Measurements from ENCODE around the gene TTC7B. TPM values are rescaled to one million over a fixed set of nuclear protein-coding genes. Genes with fewer than 3 reads are reported as not detected.

TTC7B gene
- polyA plus RNA-seq, 1 donor from 2014 or later, result 19.9 TPM

GRCh38 chr14:90521084-90521929 is 294.9 kb downstream of the TTC7B start:
- no peaks in the 10 kb centered on the region for H3K27me3 ChIP-seq (ENCODE audit: insufficient read depth, low read depth, low read length)
- no peaks in the 10 kb centered on the region for H3F3A ChIP-seq (ENCODE audit: insufficient read depth, low read length, poor library complexity, severe bottlenecking)
- H4K20me1 ChIP-seq (ENCODE audit: insufficient read depth), result no peaks in the 10 kb centered on the region
- H3K27ac ChIP-seq (ENCODE audit: low read length), result no peak overlapping the region
- no peak overlapping the region for H3K4me2 ChIP-seq (ENCODE audit: low read length)
- H3K9me2 ChIP-seq (ENCODE audit: insufficient read depth, low read length), result no peaks in the 10 kb centered on the region
- no peaks in the 10 kb centered on the region for H3K36me3 ChIP-seq (ENCODE audit: insufficient read depth, low read length)
- no peak overlapping the region for H2AFZ ChIP-seq (ENCODE audit: low read depth, low read length)
- no peak overlapping the region for H3K9ac ChIP-seq (ENCODE audit: low read length)
- H3K79me2 ChIP-seq (replicated peaks; ENCODE audit: insufficient read depth, low read length), result no peaks in the 10 kb centered on the region
- H3K4me3 ChIP-seq (ENCODE audit: low read length), result no peak overlapping the region
- no peaks in the 10 kb centered on the region for H3K9me3 ChIP-seq (ENCODE audit: low read length)
- TF ChIP-seq RAD21 (conservative IDR thresholded peaks at IDR 0.05), result no peak
- TF ChIP-seq EZH2 (IDR thresholded peaks at IDR 0.05; ENCODE audit: borderline replicate concordance, insufficient read depth, low read length, poor library complexity, severe bottlenecking), result no peak
- no peak for TF ChIP-seq POLR2AphosphoS5 (IDR thresholded peaks at IDR 0.05)
- no peak for TF ChIP-seq CTCF (IDR thresholded peaks at IDR 0.05; ENCODE audit: poor library complexity, severe bottlenecking)
- no peak for TF ChIP-seq SMC3 (conservative IDR thresholded peaks at IDR 0.05; ENCODE audit: poor library complexity)
- TF ChIP-seq TAF1 (IDR thresholded peaks at IDR 0.05; ENCODE audit: low read depth), result no peak
- TF ChIP-seq EP300 (conservative IDR thresholded peaks at IDR 0.05; ENCODE audit: poor library complexity, severe bottlenecking), result no peak
- no peak for TF ChIP-seq MXI1 (conservative IDR thresholded peaks at IDR 0.05; ENCODE audit: poor library complexity, severe bottlenecking)
- no peak for TF ChIP-seq REST (IDR thresholded peaks at IDR 0.05; ENCODE audit: borderline replicate concordance)

GRCh38 chr14:90520326-90520725 is 295.9 kb downstream of the TTC7B start:
- Histone ChIP-seq H3K79me2 (replicated peaks; ENCODE audit: insufficient read depth, low read length) (no peaks in the 10 kb centered on the region), H3F3A (ENCODE audit: insufficient read depth, low read length, poor library complexity, severe bottlenecking) (no peaks in the 10 kb centered on the region), H3K9me3 (ENCODE audit: low read length) (no peaks in the 10 kb centered on the region), H4K20me1 (ENCODE audit: insufficient read depth) (no peaks in the 10 kb centered on the region), H3K27ac (ENCODE audit: low read length) (no peak overlapping the region), H3K27me3 (ENCODE audit: insufficient read depth, low read depth, low read length) (no peaks in the 10 kb centered on the region), H2AFZ (ENCODE audit: low read depth, low read length) (no peak overlapping the region), H3K36me3 (ENCODE audit: insufficient read depth, low read length) (no peaks in the 10 kb centered on the region), H3K4me2 (ENCODE audit: low read length) (no peak overlapping the region), H3K4me3 (ENCODE audit: low read length) (no peak overlapping the region), H3K9me2 (ENCODE audit: insufficient read depth, low read length) (no peaks in the 10 kb centered on the region), H3K9ac (ENCODE audit: low read length) (no peak overlapping the region)
- TF ChIP-seq RAD21 (conservative IDR thresholded peaks at IDR 0.05), result no peak
- no peak for TF ChIP-seq TAF1 (IDR thresholded peaks at IDR 0.05; ENCODE audit: low read depth)
- TF ChIP-seq EP300 (conservative IDR thresholded peaks at IDR 0.05; ENCODE audit: poor library complexity, severe bottlenecking), result no peak
- TF ChIP-seq REST (IDR thresholded peaks at IDR 0.05; ENCODE audit: borderline replicate concordance), result no peak
- TF ChIP-seq EZH2 (IDR thresholded peaks at IDR 0.05; ENCODE audit: borderline replicate concordance, insufficient read depth, low read length, poor library complexity, severe bottlenecking), result no peak
